Gastroesophageal sphincter (tissue), 3 donors: ENCODE measurements around the gene PLPP3.

Source experiments
- EP300 ChIP-seq: sonication (generic); formaldehyde crosslinking; IDR thresholded peaks from one replicate; pipeline ENCODE4 v1.6.1; 2017; ENCODE audit warnings: antibody characterized with exemption, mild to moderate bottlenecking
- TF ChIP-seq, protein P1 (sequence below), 4 experiments: fragments of 200-600 bp in 2 of 4; fragments of 450-650 bp in 2 of 4; sonication (generic) in 1 of 4; IDR thresholded peaks; one replicate each; pipeline ENCODE4 v1.5.1; 2017 to 2019; ENCODE audit warnings: antibody characterized with exemption in 4 of 4, mild to moderate bottlenecking in 2 of 4, moderate library complexity in 2 of 4

DNA sequence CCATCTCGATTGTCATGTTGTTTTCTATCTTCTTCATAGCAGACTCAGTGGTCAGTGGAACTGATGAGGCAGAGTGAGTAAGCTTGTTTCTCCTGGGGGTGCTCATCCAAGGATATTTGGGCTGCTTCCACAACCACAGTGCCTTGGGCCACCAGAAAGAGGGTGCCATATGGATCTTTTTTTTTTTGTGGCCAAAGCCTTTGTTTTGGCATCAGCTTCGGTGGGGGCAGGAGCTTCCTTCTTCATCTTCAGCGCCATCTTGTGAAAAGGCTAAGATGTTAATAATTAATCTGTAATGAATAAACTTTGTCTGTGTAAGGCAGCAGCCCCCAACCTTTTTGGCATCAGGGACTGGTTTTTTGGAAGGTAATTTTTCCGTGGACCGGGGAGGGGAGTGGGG, 6.6 kb upstream of the PLPP3 start:
- TF ChIP-seq, protein P1, sequence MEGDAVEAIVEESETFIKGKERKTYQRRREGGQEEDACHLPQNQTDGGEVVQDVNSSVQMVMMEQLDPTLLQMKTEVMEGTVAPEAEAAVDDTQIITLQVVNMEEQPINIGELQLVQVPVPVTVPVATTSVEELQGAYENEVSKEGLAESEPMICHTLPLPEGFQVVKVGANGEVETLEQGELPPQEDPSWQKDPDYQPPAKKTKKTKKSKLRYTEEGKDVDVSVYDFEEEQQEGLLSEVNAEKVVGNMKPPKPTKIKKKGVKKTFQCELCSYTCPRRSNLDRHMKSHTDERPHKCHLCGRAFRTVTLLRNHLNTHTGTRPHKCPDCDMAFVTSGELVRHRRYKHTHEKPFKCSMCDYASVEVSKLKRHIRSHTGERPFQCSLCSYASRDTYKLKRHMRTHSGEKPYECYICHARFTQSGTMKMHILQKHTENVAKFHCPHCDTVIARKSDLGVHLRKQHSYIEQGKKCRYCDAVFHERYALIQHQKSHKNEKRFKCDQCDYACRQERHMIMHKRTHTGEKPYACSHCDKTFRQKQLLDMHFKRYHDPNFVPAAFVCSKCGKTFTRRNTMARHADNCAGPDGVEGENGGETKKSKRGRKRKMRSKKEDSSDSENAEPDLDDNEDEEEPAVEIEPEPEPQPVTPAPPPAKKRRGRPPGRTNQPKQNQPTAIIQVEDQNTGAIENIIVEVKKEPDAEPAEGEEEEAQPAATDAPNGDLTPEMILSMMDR (IDR thresholded peaks at IDR 0.05) = no peak
- no peak for TF ChIP-seq EP300
